ENCODE data around the gene CETN1. TPM values are rescaled to one million over a fixed set of nuclear protein-coding genes. Genes with fewer than 3 reads are reported as not detected.

CETN1 gene
- total and polyA plus RNA-seq, 2 donors (not counting 1 experiment from before 2014, with no cell fraction given): not detected

- Histone ChIP-seq H3K27ac (ENCODE audit: low read length in 2 of 2) (no peak overlapping the region), H3K27me3 (replicated peaks in 1 of 4; ENCODE audit: control extremely low read depth in 1 of 4, control insufficient read depth in 3 of 4, insufficient read depth in 4 of 4, low read length in 3 of 4) (peaks cover 0 to 30% (median 10%) of the 10 kb centered on the region in 4 experiments), H2AFZ (ENCODE audit: insufficient read depth, low read depth, low read length, poor library complexity, severe bottlenecking) (no peak overlapping the region), H3K36me3 (replicated peaks in 1 of 2; ENCODE audit: control extremely low read depth in 1 of 2, control insufficient read depth in 1 of 2, extremely low read depth in 1 of 2, insufficient read depth in 2 of 2, low read length in 1 of 2) (no peaks in the 10 kb centered on the region), H3K4me1 (ENCODE audit: control insufficient read depth in 2 of 2, insufficient read depth in 2 of 2, low read length in 2 of 2) (peaks cover 6 to 11% of the 10 kb centered on the region in 2 donors), H3K9me3 (ENCODE audit: control extremely low read depth in 1 of 3, control insufficient read depth in 2 of 3, insufficient read depth in 1 of 3, low read length in 2 of 3) (peaks cover 0 to 14% (median 0%) of the 10 kb centered on the region in 3 donors), H3K4me3 (ENCODE audit: control extremely low read depth in 1 of 5, extremely low read depth in 1 of 5, insufficient read depth in 1 of 5, low read depth in 2 of 5, low read length in 4 of 5) (no peak overlapping the region), H3K4me2 (replicated peaks; ENCODE audit: low read depth, low read length, poor library complexity, severe bottlenecking) (no peak overlapping the region), H3K79me2 (ENCODE audit: control insufficient read depth, insufficient read depth, low read length) (no peaks in the 10 kb centered on the region), H4K20me1 (ENCODE audit: control insufficient read depth, insufficient read depth, low read length, poor library complexity, severe bottlenecking) (no peaks in the 10 kb centered on the region), H3K9ac (ENCODE audit: low read length) (no peak overlapping the region)
- Mint-ChIP-seq H3K27me3 (peaks cover 55% of the 10 kb centered on the region), H3K4me1 (peaks cover 4% of the 10 kb centered on the region), H3K4me3 (no peak overlapping the region), H3K9me3 (ENCODE audit: insufficient read depth) (no peaks in the 10 kb centered on the region), H3K27ac (no peak overlapping the region)
- POLR2A ChIA-PET: no interaction called here
- DNase-seq (no peak), ATAC-seq (ENCODE audit: low read depth) (no peak)
- CTCF ChIA-PET: no interaction called here
- WGBS (ENCODE audit: insufficient coverage): 63% methylated on average over 3 of the region's 6 CpGs
- intact Hi-C loops (cut with micrococcal nuclease): no loop called here
- TF ChIP-seq CTCF (IDR thresholded peaks at IDR 0.05) (no peak), EZH2 (IDR thresholded peaks at IDR 0.05; ENCODE audit: borderline replicate concordance, insufficient read depth, low read depth, low read length, poor library complexity, severe bottlenecking) (no peak)
These were observed 18.0 kb downstream of the CETN1 start for GRCh38 chr18:598124-598589.

- Histone ChIP-seq H3K79me2 (ENCODE audit: control insufficient read depth, insufficient read depth, low read length) (no peaks in the 10 kb centered on the region), H3K27me3 (replicated peaks in 1 of 4; ENCODE audit: control extremely low read depth in 1 of 4, control insufficient read depth in 3 of 4, insufficient read depth in 4 of 4, low read length in 3 of 4) (peaks cover 0 to 26% (median 6%) of the 10 kb centered on the region in 4 experiments), H3K4me2 (replicated peaks; ENCODE audit: low read depth, low read length, poor library complexity, severe bottlenecking) (no peak overlapping the region), H3K36me3 (replicated peaks in 1 of 2; ENCODE audit: control extremely low read depth in 1 of 2, control insufficient read depth in 1 of 2, extremely low read depth in 1 of 2, insufficient read depth in 2 of 2, low read length in 1 of 2) (no peaks in the 10 kb centered on the region), H3K4me3 (ENCODE audit: control extremely low read depth in 1 of 5, extremely low read depth in 1 of 5, insufficient read depth in 1 of 5, low read depth in 2 of 5, low read length in 4 of 5) (no peak overlapping the region), H2AFZ (ENCODE audit: insufficient read depth, low read depth, low read length, poor library complexity, severe bottlenecking) (no peak overlapping the region), H3K27ac (ENCODE audit: low read length in 2 of 2) (no peak overlapping the region), H3K9me3 (ENCODE audit: control extremely low read depth in 1 of 3, control insufficient read depth in 2 of 3, insufficient read depth in 1 of 3, low read length in 2 of 3) (peaks cover 0 to 14% (median 0%) of the 10 kb centered on the region in 3 donors), H4K20me1 (ENCODE audit: control insufficient read depth, insufficient read depth, low read length, poor library complexity, severe bottlenecking) (no peaks in the 10 kb centered on the region), H3K9ac (ENCODE audit: low read length) (no peak overlapping the region), H3K4me1 (ENCODE audit: control insufficient read depth in 2 of 2, insufficient read depth in 2 of 2, low read length in 2 of 2) (peaks cover 6 to 11% of the 10 kb centered on the region in 2 donors)
- 83% methylated on average over 1 of the region's 3 CpGs for WGBS (ENCODE audit: insufficient coverage)
- ChIA-PET POLR2A (no interaction called here), CTCF (no interaction called here)
- intact Hi-C loops (cut with micrococcal nuclease): no loop called here
- TF ChIP-seq CTCF (IDR thresholded peaks at IDR 0.05) (no peak), EZH2 (IDR thresholded peaks at IDR 0.05; ENCODE audit: borderline replicate concordance, insufficient read depth, low read depth, low read length, poor library complexity, severe bottlenecking) (no peak)
- ATAC-seq (ENCODE audit: low read depth) (no peak), DNase-seq (no peak)
- peaks cover 41% of the 10 kb centered on the region for H3K27me3 Mint-ChIP-seq
- H3K27ac Mint-ChIP-seq: no peak overlapping the region
- no peaks in the 10 kb centered on the region for H3K9me3 Mint-ChIP-seq (ENCODE audit: insufficient read depth)
- H3K4me1 Mint-ChIP-seq: peaks cover 4% of the 10 kb centered on the region
- no peak overlapping the region for H3K4me3 Mint-ChIP-seq
These were observed 19.9 kb downstream of the CETN1 start for GRCh38 chr18:600107-600506.
